OCI-M1 (cell line): ENCODE results near the gene MYH16.
"Not testable (repeated sequence)": the region's sequence is repeated elsewhere in the genome, so short reads cannot be mapped to it uniquely, and the experiment has no call there.

ENCODE experiments used
- DNase-seq: peaks from one replicate; lab custom pipeline; 2025; lab: John Stamatoyannopoulos, UW

MYH16 gene

GRCh38 chr7:99272476-99273045, at the start of gene MYH16:
Gene MYH16, plus strand, starts transcription at chr7:99272839.
- no peak for DNase-seq

GRCh38 chr7:99224263-99224898, 48.3 kb upstream of the MYH16 start:
- DNase-seq, result peak; percentile 88

GRCh38 chr7:99224899-99225265, 47.8 kb upstream of the MYH16 start:
- no peak for DNase-seq

- no peak for DNase-seq
Observed at GRCh38 chr7:99229234-99229633, 43.4 kb upstream of the MYH16 start.

- no peak for DNase-seq
Observed at GRCh38 chr7:99232082-99232770, 40.4 kb upstream of the MYH16 start.

GRCh38 chr7:99232955-99233354, 39.7 kb upstream of the MYH16 start:
- DNase-seq, result not testable (repeated sequence)

- DNase-seq, result no peak
Observed at GRCh38 chr7:99234185-99234584, 38.5 kb upstream of the MYH16 start.

GRCh38 chr7:99235925-99236324, 36.7 kb upstream of the MYH16 start:
- no peak for DNase-seq

- not testable (repeated sequence) for DNase-seq
Observed at GRCh38 chr7:99237876-99238275, 34.8 kb upstream of the MYH16 start.

- no peak for DNase-seq
Observed at GRCh38 chr7:99238558-99239341, 33.9 kb upstream of the MYH16 start.

GRCh38 chr7:99242682-99243081, 30.0 kb upstream of the MYH16 start:
- DNase-seq, result no peak

GRCh38 chr7:99243751-99244337, 28.8 kb upstream of the MYH16 start:
- no peak for DNase-seq

GRCh38 chr7:99244939-99245338, 27.7 kb upstream of the MYH16 start:
- DNase-seq, result no peak

- no peak for DNase-seq
Observed at GRCh38 chr7:99248391-99249095, 24.1 kb upstream of the MYH16 start.

GRCh38 chr7:99249985-99250575, 22.6 kb upstream of the MYH16 start:
- DNase-seq, result no peak

GRCh38 chr7:99252166-99252895, 20.3 kb upstream of the MYH16 start:
- no peak for DNase-seq

GRCh38 chr7:99253369-99253768, 19.3 kb upstream of the MYH16 start:
- no peak for DNase-seq

- no peak for DNase-seq
Observed at GRCh38 chr7:99254390-99254789, 18.2 kb upstream of the MYH16 start.

- DNase-seq, result no peak
Observed at GRCh38 chr7:99255463-99255862, 17.2 kb upstream of the MYH16 start.

- no peak for DNase-seq
Observed at GRCh38 chr7:99257065-99257464, 15.6 kb upstream of the MYH16 start.

GRCh38 chr7:99257675-99258074, 15.0 kb upstream of the MYH16 start:
- DNase-seq, result no peak
